Measurements from ENCODE around the gene NLRC5.
"Not testable (repeated sequence)": the region's sequence is repeated elsewhere in the genome, so short reads cannot be mapped to it uniquely, and the experiment has no call there.

Gene NLRC5

GRCh38 chr16:57099965-57100364, 110.6 kb downstream of the NLRC5 start:
- DNase-seq (ENCODE audit: low spot score): not testable (repeated sequence)

- DNase-seq (ENCODE audit: low spot score): no peak
Measured at GRCh38 chr16:57100445-57100844, 111.1 kb downstream of the NLRC5 start.

GRCh38 chr16:57102888-57103851, 113.8 kb downstream of the NLRC5 start:
- no peak for DNase-seq (ENCODE audit: low spot score)

GRCh38 chr16:57104706-57105105, 115.3 kb downstream of the NLRC5 start:
- no peak for DNase-seq (ENCODE audit: low spot score)

- no peak for DNase-seq (ENCODE audit: low spot score)
Measured at GRCh38 chr16:57105184-57105583, 115.8 kb downstream of the NLRC5 start.

GRCh38 chr16:57106767-57107166, 117.4 kb downstream of the NLRC5 start:
- DNase-seq (ENCODE audit: low spot score): no peak

- no peak for DNase-seq (ENCODE audit: low spot score)
Measured at GRCh38 chr16:57107321-57107922, 118.1 kb downstream of the NLRC5 start.

- DNase-seq (ENCODE audit: low spot score): no peak
Measured at GRCh38 chr16:57108432-57108831, 119.1 kb downstream of the NLRC5 start.

- DNase-seq (ENCODE audit: low spot score): not testable (repeated sequence)
Measured at GRCh38 chr16:57109259-57110105, 120.1 kb downstream of the NLRC5 start.

- DNase-seq (ENCODE audit: low spot score): no peak
Measured at GRCh38 chr16:57110937-57111336, 121.6 kb downstream of the NLRC5 start.

GRCh38 chr16:57111420-57111819, 122.1 kb downstream of the NLRC5 start:
- DNase-seq (ENCODE audit: low spot score): no peak

- no peak for DNase-seq (ENCODE audit: low spot score)
Measured at GRCh38 chr16:57112403-57113041, 123.2 kb downstream of the NLRC5 start.

GRCh38 chr16:57113042-57113453, 123.7 kb downstream of the NLRC5 start:
- no peak for DNase-seq (ENCODE audit: low spot score)

GRCh38 chr16:57113664-57114063, 124.3 kb downstream of the NLRC5 start:
- DNase-seq (ENCODE audit: low spot score): no peak

GRCh38 chr16:57115168-57115513, 125.8 kb downstream of the NLRC5 start:
- DNase-seq (ENCODE audit: low spot score): no peak

GRCh38 chr16:57115514-57116182, 126.3 kb downstream of the NLRC5 start:
- no peak for DNase-seq (ENCODE audit: low spot score)

GRCh38 chr16:57118461-57119084, 129.2 kb downstream of the NLRC5 start:
- DNase-seq (ENCODE audit: low spot score): no peak

- no peak for DNase-seq (ENCODE audit: low spot score)
Measured at GRCh38 chr16:57123216-57123973, 134.0 kb downstream of the NLRC5 start.

- no peak for DNase-seq (ENCODE audit: low spot score)
Measured at GRCh38 chr16:57123974-57124674, 134.8 kb downstream of the NLRC5 start.

GRCh38 chr16:57125376-57125775, 136.0 kb downstream of the NLRC5 start:
- no peak for DNase-seq (ENCODE audit: low spot score)
